HepG2 (cell line): ENCODE measurements around the gene TULP3. TPM values are rescaled to one million over a fixed set of nuclear protein-coding genes. Genes with fewer than 3 reads are reported as not detected.

ENCODE experiments used
- HNF4G ChIP-seq, 2 experiments: sonication (generic) in 1 of 2; formaldehyde crosslinking in 1 of 2; IDR thresholded peaks; 2 replicates each; pipeline versions ENCODE4 v1.4.0 to v1.6.1; 2011 to 2020; ENCODE audit warnings: borderline replicate concordance in 2 of 2, low read depth in 2 of 2, mild to moderate bottlenecking in 2 of 2, low read length in 1 of 2, missing genetic modification reagents in 1 of 2, moderate library complexity in 1 of 2
- KDM5A ChIP-seq: fragments of 200-600 bp; sonication (generic); IDR thresholded peaks from 2 replicates; pipeline ENCODE4 v1.7.0; 2018; ENCODE audit warnings: antibody characterized with exemption, mild to moderate bottlenecking, low read length, borderline replicate concordance
- MAZ ChIP-seq, 2 experiments: sonication (generic) in 1 of 2; formaldehyde crosslinking in 1 of 2; IDR thresholded peaks; 2 replicates each; pipeline versions ENCODE4 v1.5.0 to v1.6.1; 2012 to 2020; ENCODE audit warnings: low read depth in 2 of 2, mild to moderate bottlenecking in 2 of 2, borderline replicate concordance in 1 of 2, improper control_type of control experiment in 1 of 2, low read length in 1 of 2, missing genetic modification reagents in 1 of 2, moderate library complexity in 1 of 2
- MLX ChIP-seq: IDR thresholded peaks from 2 replicates; pipeline ENCODE4 v1.6.1; 2016
- MTA1 ChIP-seq: sonication (generic); formaldehyde crosslinking; IDR thresholded peaks from 2 replicates; pipeline ENCODE4 v1.4.0; 2020; ENCODE audit warnings: missing genetic modification reagents, mild to moderate bottlenecking, borderline replicate concordance
- RAD21 ChIP-seq: fragments of 450-650 bp; formaldehyde crosslinking; IDR thresholded peaks from 2 replicates; pipeline ENCODE4 v1.5.0; 2020; ENCODE audit warnings: mild to moderate bottlenecking
- RNF219 ChIP-seq: sonication (generic); formaldehyde crosslinking; IDR thresholded peaks from 2 replicates; pipeline ENCODE4 v1.5.0; 2020; ENCODE audit warnings: mild to moderate bottlenecking, missing genetic modification reagents
- SMYD3 ChIP-seq: sonication (generic); formaldehyde crosslinking; IDR thresholded peaks from 2 replicates; pipeline ENCODE4 v1.8.1; 2023; ENCODE audit warnings: mild to moderate bottlenecking, missing genetic modification reagents
- THAP11 ChIP-seq: IDR thresholded peaks from 2 replicates; pipeline ENCODE4 v1.6.1; 2016; ENCODE audit warnings: missing biosample characterization, missing genetic modification reagents
- TOE1 ChIP-seq: sonication (generic); formaldehyde crosslinking; IDR thresholded peaks from 2 replicates; pipeline ENCODE4 v1.4.0; 2020; ENCODE audit warnings: mild to moderate bottlenecking, missing genetic modification reagents
- ZBTB26 ChIP-seq: IDR thresholded peaks from 2 replicates; pipeline ENCODE4 v1.6.1; 2016; ENCODE audit warnings: missing compliant biosample characterization, missing genetic modification reagents, borderline replicate concordance
- ZBTB43 ChIP-seq: sonication (generic); formaldehyde crosslinking; conservative IDR thresholded peaks from 2 replicates; pipeline ENCODE4 v1.4.0; 2020; ENCODE audit warnings: missing genetic modification reagents
- ZFP36L1 ChIP-seq: sonication (generic); formaldehyde crosslinking; IDR thresholded peaks from 2 replicates; pipeline ENCODE4 v1.8.0; 2022; ENCODE audit warnings: mild to moderate bottlenecking, missing genetic modification reagents, moderate library complexity
- ZFP37 ChIP-seq: sonication (generic); formaldehyde crosslinking; IDR thresholded peaks from 2 replicates; pipeline ENCODE4 v1.4.0; 2020; ENCODE audit warnings: missing genetic modification reagents, borderline replicate concordance
- ZNF280D ChIP-seq: sonication (generic); formaldehyde crosslinking; IDR thresholded peaks from 2 replicates; pipeline ENCODE4 v1.5.1; 2020; ENCODE audit warnings: mild to moderate bottlenecking, missing genetic modification reagents
- ZNF326 ChIP-seq: sonication (generic); formaldehyde crosslinking; IDR thresholded peaks from 2 replicates; pipeline ENCODE4 v1.4.0; 2020; ENCODE audit warnings: missing genetic modification reagents, borderline replicate concordance
- ZNF34 ChIP-seq: sonication (generic); formaldehyde crosslinking; IDR thresholded peaks from 2 replicates; pipeline ENCODE4 v1.4.0; 2020; ENCODE audit warnings: mild to moderate bottlenecking, missing genetic modification reagents, borderline replicate concordance
- ZNF563 ChIP-seq: sonication (generic); formaldehyde crosslinking; IDR thresholded peaks from 2 replicates; pipeline ENCODE4 v1.8.0; 2022; ENCODE audit warnings: mild to moderate bottlenecking, moderate library complexity, missing genetic modification reagents
- ZNF749 ChIP-seq: sonication (generic); formaldehyde crosslinking; IDR thresholded peaks from 2 replicates; pipeline ENCODE4 v1.8.0; 2022; ENCODE audit warnings: mild to moderate bottlenecking, missing genetic modification reagents, moderate library complexity, borderline replicate concordance
- polyA plus RNA-seq, 8 experiments: library from polyadenylated mRNA; depleted of rRNA in 3 of 8; stranded (reverse) in 7 of 8; unstranded in 1 of 8; fragments of >200 nt; fragmentation: Illumina TruSeq in 4 of 8; extraction: Trizol in 4 of 8; gene quantifications; 2 replicates each; pipeline versions ENCODE4 v1.2.1 to v1.2.3, GENCODE V29; 2011 to 2016; ENCODE audit warnings: low read depth in 4 of 8, missing spikeins in 1 of 8, mixed read lengths in 1 of 8; ENCODE audit not compliant: insufficient read depth in 1 of 8
- total RNA-seq, 5 experiments: library from RNA; depleted of rRNA; stranded (reverse); fragments of >200 nt; fragmentation: Illumina TruSeq; extraction: Trizol; gene quantifications; 2 replicates each; pipeline ENCODE4 v1.2.3, GENCODE V29; 2016; ENCODE audit warnings: low read depth in 1 of 5

The TULP3 gene
- total and polyA plus RNA-seq, 2 of the 13 experiments (the other 11 are each of a cell fraction or from before 2014, with no cell fraction given) = 11.2 to 13.2 TPM

GRCh38 chr12:2959192-2959504, 68.5 kb downstream of the TULP3 start, which contains the start of gene TEAD4 (continued):
- TF ChIP-seq MLX (CRISPR knock-in tag) = no peak
- TF ChIP-seq KDM5A = no peak
- no peak for TF ChIP-seq ZNF34
- no peak for TF ChIP-seq SMYD3
- peak; percentile 18; the same call in 1 of the 2 replicates for TF ChIP-seq THAP11
- TF ChIP-seq ZFP36L1 (CRISPR knock-in tag) = no peak
- peak; percentile 94 for TF ChIP-seq MAZ (IDR thresholded peaks at IDR 0.05; ENCODE audit: borderline replicate concordance, low read depth, low read length)
- peak; percentile 52; the same call in 1 of the 2 replicates for TF ChIP-seq MAZ (CRISPR knock-in tag; IDR thresholded peaks at IDR 0.05; ENCODE audit: low read depth)
- TF ChIP-seq ZNF280D (CRISPR knock-in tag) = no peak
- TF ChIP-seq HNF4G (IDR thresholded peaks at IDR 0.05; ENCODE audit: borderline replicate concordance, low read depth, low read length) = peak; percentile 66; the same call in 1 of the 2 replicates
- no peak for TF ChIP-seq HNF4G (CRISPR knock-in tag; IDR thresholded peaks at IDR 0.05; ENCODE audit: borderline replicate concordance, low read depth)
- no peak for TF ChIP-seq ZFP37 (CRISPR knock-in tag)
- no peak for TF ChIP-seq ZNF749 (CRISPR knock-in tag)
- no peak for TF ChIP-seq MTA1 (CRISPR knock-in tag)
- no peak for TF ChIP-seq RAD21
- TF ChIP-seq ZNF563 (CRISPR knock-in tag) = peak; percentile 56; the same call in 1 of the 2 replicates
- TF ChIP-seq ZNF326 (CRISPR knock-in tag) = no peak
- TF ChIP-seq TOE1 = no peak
- TF ChIP-seq ZBTB43 = no peak
- no peak for TF ChIP-seq RNF219 (CRISPR knock-in tag)
- TF ChIP-seq ZBTB26 (CRISPR knock-in tag) = no peak
